H9 (cell line): Measurements from ENCODE around the gene TMEM240. TPM values are rescaled to one million over a fixed set of nuclear protein-coding genes. Genes with fewer than 3 reads are reported as not detected.

Experiments used
- DNase-seq: peaks from one replicate; pipeline ENCODE4 v3.0.0-alpha.2; 2017
- H2AFZ ChIP-seq: one replicate; pipeline ENCODE4 v1.6.1; 2013; ENCODE audit warnings: mild to moderate bottlenecking, low read length, control low read depth, moderate library complexity
- H2AK5ac ChIP-seq: 2 replicates; pipeline ENCODE4 v1.6.1; 2013; ENCODE audit warnings: low read length, control low read depth, mixed read lengths; ENCODE audit not compliant: insufficient read length
- H2BK120ac ChIP-seq: one replicate; pipeline ENCODE4 v1.6.1; 2013; ENCODE audit warnings: low read depth, mild to moderate bottlenecking, low read length, control low read depth, inconsistent platforms; ENCODE audit not compliant: poor library complexity, severe bottlenecking
- H2BK12ac ChIP-seq: 2 replicates; pipeline ENCODE4 v1.6.1; 2013; ENCODE audit warnings: low read length, control low read depth, mixed read lengths, low read depth; ENCODE audit not compliant: insufficient read length
- H2BK15ac ChIP-seq: 2 replicates; pipeline ENCODE4 v1.6.1; 2013; ENCODE audit warnings: low read depth, low read length, control low read depth
- H2BK20ac ChIP-seq: one replicate; pipeline ENCODE4 v1.6.1; 2013; ENCODE audit warnings: low read depth, mild to moderate bottlenecking, low read length, control low read depth, inconsistent platforms; ENCODE audit not compliant: poor library complexity, severe bottlenecking
- H2BK5ac ChIP-seq: 2 replicates; pipeline ENCODE4 v1.6.1; 2013; ENCODE audit warnings: low read length, control low read depth, mixed read lengths; ENCODE audit not compliant: insufficient read length
- H3K14ac ChIP-seq: 2 replicates; pipeline ENCODE4 v1.6.1; 2013; ENCODE audit warnings: low read length, control low read depth; ENCODE audit not compliant: insufficient read depth
- H3K18ac ChIP-seq: 2 replicates; pipeline ENCODE4 v1.6.1; 2013; ENCODE audit warnings: low read depth, mild to moderate bottlenecking, mixed read lengths, low read length, control low read depth; ENCODE audit not compliant: insufficient read length
- H3K23ac ChIP-seq: 2 replicates; pipeline ENCODE4 v1.6.1; 2013; ENCODE audit warnings: low read length, control low read depth, mixed read lengths, low read depth; ENCODE audit not compliant: insufficient read length
- H3K23me2 ChIP-seq: 2 replicates; pipeline ENCODE4 v1.6.1; 2013; ENCODE audit warnings: low read depth, mild to moderate bottlenecking, mixed read lengths, low read length, control low read depth; ENCODE audit not compliant: insufficient read length, poor library complexity, severe bottlenecking
- H3K27ac ChIP-seq: 2 replicates; pipeline ENCODE4 v1.5.1; 2013; ENCODE audit warnings: low read length, control low read depth, mixed read lengths, low read depth; ENCODE audit not compliant: insufficient read length
- H3K27me3 ChIP-seq: 2 replicates; pipeline ENCODE4 v1.6.1; 2013; ENCODE audit warnings: low read length, control low read depth, inconsistent platforms; ENCODE audit not compliant: insufficient read depth
- H3K4ac ChIP-seq: 2 replicates; pipeline ENCODE4 v1.6.1; 2013; ENCODE audit warnings: low read depth, mild to moderate bottlenecking, control low read depth, inconsistent platforms, low read length, moderate library complexity
- H3K4me1 ChIP-seq: 2 replicates; pipeline ENCODE4 v1.6.1; 2013; ENCODE audit warnings: low read length, control low read depth, inconsistent platforms; ENCODE audit not compliant: insufficient read depth
- H3K4me2 ChIP-seq: 2 replicates; pipeline ENCODE4 v1.6.1; 2013; ENCODE audit warnings: low read length, control low read depth, mixed read lengths; ENCODE audit not compliant: insufficient read length, insufficient read depth
- H3K56ac ChIP-seq: 2 replicates; pipeline ENCODE4 v1.6.1; 2013; ENCODE audit warnings: low read depth, mild to moderate bottlenecking, mixed read lengths, low read length, control low read depth; ENCODE audit not compliant: insufficient read length
- H3K79me1 ChIP-seq: 2 replicates; pipeline ENCODE4 v1.6.1; 2013; ENCODE audit warnings: low read depth, mild to moderate bottlenecking, moderate library complexity, low read length, control low read depth, inconsistent platforms; ENCODE audit not compliant: insufficient read depth, poor library complexity, severe bottlenecking
- H3K79me2 ChIP-seq: 2 replicates; pipeline ENCODE4 v1.6.1; 2013; ENCODE audit warnings: low read length, control low read depth, inconsistent platforms; ENCODE audit not compliant: insufficient read depth
- H3K9ac ChIP-seq: 2 replicates; pipeline ENCODE4 v1.6.1; 2013; ENCODE audit warnings: low read length, control low read depth, mixed read lengths; ENCODE audit not compliant: insufficient read length; ENCODE audit errors: extremely low read depth
- H3K9me3 ChIP-seq: one replicate; pipeline ENCODE4 v1.6.1; 2013; ENCODE audit warnings: low read depth, low read length, inconsistent platforms; ENCODE audit not compliant: control insufficient read depth
- H3T11ph ChIP-seq: one replicate; pipeline ENCODE4 v1.6.1; 2013; ENCODE audit warnings: mild to moderate bottlenecking, low read length, control low read depth, inconsistent platforms
- H4K20me1 ChIP-seq: one replicate; pipeline ENCODE4 v1.6.1; 2013; ENCODE audit not compliant: control insufficient read depth, insufficient read length, insufficient read depth
- H4K5ac ChIP-seq: 2 replicates; pipeline ENCODE4 v1.6.1; 2013; ENCODE audit warnings: low read depth, mild to moderate bottlenecking, mixed read lengths, low read length, control low read depth; ENCODE audit not compliant: insufficient read length
- H4K8ac ChIP-seq: replicated peaks from 2 replicates; pipeline ENCODE4 v1.6.1; 2013; ENCODE audit warnings: low read length, control low read depth, mixed read lengths, low read depth; ENCODE audit not compliant: insufficient read length
- H4K91ac ChIP-seq: 2 replicates; pipeline ENCODE4 v1.6.1; 2013; ENCODE audit warnings: low read depth, mild to moderate bottlenecking, moderate library complexity, mixed read lengths, low read length, control low read depth; ENCODE audit not compliant: insufficient read length
- H3K27ac Mint-ChIP-seq, 3 experiments: 2 replicates in 2 of 3; 3 replicates in 1 of 3; pipeline ENCODE4 v1.8.0; 2020 to 2021; ENCODE audit warnings: mixed read lengths in 3 of 3, mild to moderate bottlenecking in 1 of 3, moderate library complexity in 1 of 3
- H3K27me3 Mint-ChIP-seq: 2 replicates; pipeline ENCODE4 v1.8.0; 2021; ENCODE audit warnings: low read depth, mild to moderate bottlenecking, moderate library complexity, mixed read lengths
- H3K36me3 Mint-ChIP-seq, 3 experiments: 2 replicates in 2 of 3; 3 replicates in 1 of 3; pipeline ENCODE4 v1.8.0; 2020 to 2021; ENCODE audit warnings: low read depth in 3 of 3, mixed read lengths in 3 of 3; ENCODE audit not compliant: insufficient read depth in 1 of 3
- H3K4me1 Mint-ChIP-seq, 2 experiments: 2 replicates each; pipeline ENCODE4 v1.8.0; 2020; ENCODE audit warnings: mixed read lengths in 2 of 2
- H3K4me3 Mint-ChIP-seq, 2 experiments: 2 replicates in 1 of 2; 3 replicates in 1 of 2; pipeline ENCODE4 v1.8.0; 2020 to 2021; ENCODE audit warnings: mild to moderate bottlenecking in 2 of 2, mixed read lengths in 2 of 2, moderate library complexity in 1 of 2
- H3K9me3 Mint-ChIP-seq, 2 experiments: 2 replicates in 1 of 2; 3 replicates in 1 of 2; pipeline ENCODE4 v1.8.0; 2020; ENCODE audit warnings: mild to moderate bottlenecking in 2 of 2, mixed read lengths in 2 of 2, moderate library complexity in 1 of 2
- WGBS: extraction: QIAGEN DNeasy Blood & Tissue Kit; methylation state at CpG from one replicate; pipeline ENCODE4 v1.1.7; 2013; ENCODE audit warnings: missing lambda C conversion rate, low lambda C conversion rate, mixed read lengths; ENCODE audit not compliant: insufficient read length; ENCODE audit errors: extremely low coverage; 5-methylcytosine and 5-hydroxymethylcytosine counted together
- total RNA-seq: library from RNA; stranded (reverse); gene quantifications from 2 replicates; pipeline ENCODE4 v1.2.1, GENCODE V29; 2021
- TF ChIP-seq, protein P1 (sequence below): fragments of 200-600 bp; sonication (generic); conservative IDR thresholded peaks from 3 replicates; pipeline ENCODE4 v1.8.0; 2021; ENCODE audit warnings: antibody characterized with exemption, mild to moderate bottlenecking

Gene TMEM240
- total RNA-seq, 1 experiment from 2014 or later, result 8.7 TPM

DNA sequence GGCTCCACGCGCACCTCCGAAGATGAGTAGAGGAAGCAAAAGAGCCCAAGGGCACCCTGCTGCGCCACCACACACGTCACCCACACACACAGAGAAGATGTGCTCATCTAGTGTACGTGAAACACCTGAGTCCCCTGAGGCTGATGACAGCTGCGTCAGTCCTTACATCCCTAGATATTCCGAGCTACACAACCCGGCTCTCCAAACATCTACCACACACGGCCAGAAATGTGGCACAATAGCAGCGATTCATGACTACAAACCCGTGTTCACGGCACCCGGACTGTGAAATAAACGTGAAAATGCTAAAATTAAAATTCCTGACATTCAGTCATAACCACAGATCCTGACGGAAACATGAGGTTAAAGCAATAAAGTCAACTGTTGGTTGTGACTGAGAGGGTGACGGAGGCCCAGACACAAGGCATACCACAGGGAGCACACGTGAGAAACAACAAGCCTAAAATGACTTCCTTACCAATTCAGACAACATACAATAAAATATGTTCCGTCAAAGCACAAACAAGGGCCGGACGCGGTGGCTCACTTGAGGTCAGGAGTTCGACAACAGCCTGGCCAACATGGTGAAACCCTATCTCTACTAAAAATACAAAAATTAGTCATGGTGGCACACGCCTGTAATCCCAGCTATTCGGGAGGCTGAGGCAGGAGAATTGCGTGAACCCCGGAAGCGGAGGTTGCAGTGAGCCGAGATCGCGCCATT is 26.9 kb upstream of the TMEM240 start:
- Histone ChIP-seq H3K27ac (no peak overlapping the region), H3K9ac (no peak overlapping the region), H3K9me3 (no peaks in the 10 kb centered on the region), H4K5ac (no peak overlapping the region), H2AK5ac (no peak overlapping the region), H3K56ac (no peak overlapping the region), H4K91ac (no peak overlapping the region), H3T11ph (no peak overlapping the region), H3K23ac (no peak overlapping the region), H3K79me1 (peaks cover 9% of the 10 kb centered on the region), H3K79me2 (peaks cover 55% of the 10 kb centered on the region), H3K4me1 (no peaks in the 10 kb centered on the region), H2BK120ac (no peak overlapping the region), H3K4me2 (no peak overlapping the region), H4K8ac (no peak overlapping the region), H3K23me2 (no peaks in the 10 kb centered on the region), H2BK20ac (no peak overlapping the region), H2BK5ac (no peak overlapping the region), H2BK12ac (no peak overlapping the region), H3K27me3 (no peaks in the 10 kb centered on the region), H2BK15ac (no peak overlapping the region), H3K18ac (no peak overlapping the region), H3K14ac (no peak overlapping the region), H2AFZ (no peak overlapping the region), H4K20me1 (peaks cover 3% of the 10 kb centered on the region), H3K4ac (no peak overlapping the region)
- peaks cover 31 to 64% (median 57%) of the 10 kb centered on the region in 3 experiments for H3K36me3 Mint-ChIP-seq
- no peaks in the 10 kb centered on the region for H3K27me3 Mint-ChIP-seq
- TF ChIP-seq, protein P1, sequence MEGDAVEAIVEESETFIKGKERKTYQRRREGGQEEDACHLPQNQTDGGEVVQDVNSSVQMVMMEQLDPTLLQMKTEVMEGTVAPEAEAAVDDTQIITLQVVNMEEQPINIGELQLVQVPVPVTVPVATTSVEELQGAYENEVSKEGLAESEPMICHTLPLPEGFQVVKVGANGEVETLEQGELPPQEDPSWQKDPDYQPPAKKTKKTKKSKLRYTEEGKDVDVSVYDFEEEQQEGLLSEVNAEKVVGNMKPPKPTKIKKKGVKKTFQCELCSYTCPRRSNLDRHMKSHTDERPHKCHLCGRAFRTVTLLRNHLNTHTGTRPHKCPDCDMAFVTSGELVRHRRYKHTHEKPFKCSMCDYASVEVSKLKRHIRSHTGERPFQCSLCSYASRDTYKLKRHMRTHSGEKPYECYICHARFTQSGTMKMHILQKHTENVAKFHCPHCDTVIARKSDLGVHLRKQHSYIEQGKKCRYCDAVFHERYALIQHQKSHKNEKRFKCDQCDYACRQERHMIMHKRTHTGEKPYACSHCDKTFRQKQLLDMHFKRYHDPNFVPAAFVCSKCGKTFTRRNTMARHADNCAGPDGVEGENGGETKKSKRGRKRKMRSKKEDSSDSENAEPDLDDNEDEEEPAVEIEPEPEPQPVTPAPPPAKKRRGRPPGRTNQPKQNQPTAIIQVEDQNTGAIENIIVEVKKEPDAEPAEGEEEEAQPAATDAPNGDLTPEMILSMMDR, result no peak
- H3K9me3 Mint-ChIP-seq, result no peaks in the 10 kb centered on the region
- no CpG with 5 or more reads among the region's 31 CpGs for WGBS
- peak overlapping the region; percentile 40 to 65 (median 63); a peak in 6 of 7 replicates for H3K27ac Mint-ChIP-seq
- peaks cover 17 to 19% of the 10 kb centered on the region in 2 experiments for H3K4me1 Mint-ChIP-seq
- H3K4me3 Mint-ChIP-seq, result no peak overlapping the region
- DNase-seq, result no peak
